ENCODE results near the gene NT5DC2.

NT5DC2 gene

GRCh38 chr3:52521488-52521824 is 12.2 kb downstream of the NT5DC2 start:
- TF ChIP-seq EZH2phosphoT487 (IDR thresholded peaks at IDR 0.05; ENCODE audit: borderline replicate concordance, low read length) (no peak), CTCF (IDR thresholded peaks at IDR 0.05; ENCODE audit: low read depth, low read length, poor library complexity, severe bottlenecking) (no peak)
- Histone ChIP-seq H3K9me2 (replicated peaks; ENCODE audit: control insufficient read depth, low read length) (no peaks in the 10 kb centered on the region), H4K20me1 (ENCODE audit: control insufficient read depth, insufficient read depth, low read depth, low read length) (no peaks in the 10 kb centered on the region), H3K36me3 (ENCODE audit: control insufficient read depth, low read length) (peaks cover 15% of the 10 kb centered on the region), H3K27ac (ENCODE audit: low read depth, low read length) (no peak overlapping the region), H3K4me3 (ENCODE audit: low read length) (no peak overlapping the region), H3F3A (ENCODE audit: control insufficient read depth, insufficient read depth) (no peaks in the 10 kb centered on the region), H3K79me2 (ENCODE audit: control insufficient read depth, low read length) (no peaks in the 10 kb centered on the region), H3K4me2 (ENCODE audit: low read length) (no peak overlapping the region), H3K4me1 (ENCODE audit: control insufficient read depth, low read length) (no peaks in the 10 kb centered on the region), H3K9me3 (ENCODE audit: control insufficient read depth, insufficient read depth, low read length) (no peaks in the 10 kb centered on the region), H3K27me3 (ENCODE audit: control insufficient read depth, low read length) (no peaks in the 10 kb centered on the region)

- Histone ChIP-seq H4K20me1 (ENCODE audit: control insufficient read depth, insufficient read depth, low read depth, low read length) (no peaks in the 10 kb centered on the region), H3K79me2 (ENCODE audit: control insufficient read depth, low read length) (no peaks in the 10 kb centered on the region), H3K4me1 (ENCODE audit: control insufficient read depth, low read length) (no peaks in the 10 kb centered on the region), H3K4me3 (ENCODE audit: low read length) (no peak overlapping the region), H3K36me3 (ENCODE audit: control insufficient read depth, low read length) (peaks cover 11% of the 10 kb centered on the region), H3K9me2 (replicated peaks; ENCODE audit: control insufficient read depth, low read length) (no peaks in the 10 kb centered on the region), H3K4me2 (ENCODE audit: low read length) (no peak overlapping the region), H3F3A (ENCODE audit: control insufficient read depth, insufficient read depth) (no peaks in the 10 kb centered on the region), H3K27ac (ENCODE audit: low read depth, low read length) (no peak overlapping the region), H3K9me3 (ENCODE audit: control insufficient read depth, insufficient read depth, low read length) (no peaks in the 10 kb centered on the region), H3K27me3 (ENCODE audit: control insufficient read depth, low read length) (no peaks in the 10 kb centered on the region)
- TF ChIP-seq EZH2phosphoT487 (IDR thresholded peaks at IDR 0.05; ENCODE audit: borderline replicate concordance, low read length) (no peak), CTCF (IDR thresholded peaks at IDR 0.05; ENCODE audit: low read depth, low read length, poor library complexity, severe bottlenecking) (no peak)
These were observed 12.8 kb downstream of the NT5DC2 start for GRCh38 chr3:52520716-52521487.

GRCh38 chr3:52520141-52520667 is 13.5 kb downstream of the NT5DC2 start:
- H3F3A ChIP-seq (ENCODE audit: control insufficient read depth, insufficient read depth): no peaks in the 10 kb centered on the region
- no peaks in the 10 kb centered on the region for H3K4me1 ChIP-seq (ENCODE audit: control insufficient read depth, low read length)
- no peaks in the 10 kb centered on the region for H4K20me1 ChIP-seq (ENCODE audit: control insufficient read depth, insufficient read depth, low read depth, low read length)
- H3K79me2 ChIP-seq (ENCODE audit: control insufficient read depth, low read length): no peaks in the 10 kb centered on the region
- TF ChIP-seq CTCF (IDR thresholded peaks at IDR 0.05; ENCODE audit: low read depth, low read length, poor library complexity, severe bottlenecking): no peak
- TF ChIP-seq EZH2phosphoT487 (IDR thresholded peaks at IDR 0.05; ENCODE audit: borderline replicate concordance, low read length): no peak
- H3K27me3 ChIP-seq (ENCODE audit: control insufficient read depth, low read length): no peaks in the 10 kb centered on the region
- H3K27ac ChIP-seq (ENCODE audit: low read depth, low read length): no peak overlapping the region
- no peaks in the 10 kb centered on the region for H3K9me3 ChIP-seq (ENCODE audit: control insufficient read depth, insufficient read depth, low read length)
- no peak overlapping the region for H3K4me3 ChIP-seq (ENCODE audit: low read length)
- H3K36me3 ChIP-seq (ENCODE audit: control insufficient read depth, low read length): peaks cover 8% of the 10 kb centered on the region
- no peak overlapping the region for H3K4me2 ChIP-seq (ENCODE audit: low read length)
- H3K9me2 ChIP-seq (replicated peaks; ENCODE audit: control insufficient read depth, low read length): no peaks in the 10 kb centered on the region

Data from DOHH2 (cell line).